ENCODE results near the gene IL36A.

- TF ChIP-seq POLR2AphosphoS5 (IDR thresholded peaks at IDR 0.05; ENCODE audit: low read depth, low read length) (no peak), CTCF (IDR thresholded peaks at IDR 0.05) (no peak), TAF1 (IDR thresholded peaks at IDR 0.05; ENCODE audit: borderline replicate concordance, low read depth, low read length) (no peak), EZH2phosphoT487 (IDR thresholded peaks at IDR 0.05; ENCODE audit: borderline replicate concordance, low read depth) (no peak)
Measured at GRCh38 chr2:112993831-112994230, 11.4 kb upstream of the IL36A start.
